Sigmoid colon (tissue), 4 donors: ENCODE measurements around the gene FRMPD4.

ENCODE experiments used
- CTCF ChIP-seq, 4 experiments: fragments of 450-650 bp in 3 of 4; fragments of 200-600 bp in 1 of 4; IDR thresholded peaks; one replicate each; pipeline ENCODE4 v1.5.1; 2016 to 2019; ENCODE audit warnings: antibody characterized with exemption in 4 of 4, mild to moderate bottlenecking in 3 of 4, moderate library complexity in 2 of 4
- POLR2A ChIP-seq, 2 donors: fragments of 450-650 bp; IDR thresholded peaks; one replicate each; pipeline ENCODE4 v1.6.1; 2016; ENCODE audit warnings: antibody characterized with exemption in 2 of 2, mild to moderate bottlenecking in 2 of 2, moderate library complexity in 2 of 2
- POLR2AphosphoS5 ChIP-seq, 4 donors: sonication (generic); formaldehyde crosslinking; IDR thresholded peaks; one replicate each; pipeline ENCODE4 v1.6.1; 2017; ENCODE audit warnings: antibody characterized with exemption in 4 of 4

DNA sequence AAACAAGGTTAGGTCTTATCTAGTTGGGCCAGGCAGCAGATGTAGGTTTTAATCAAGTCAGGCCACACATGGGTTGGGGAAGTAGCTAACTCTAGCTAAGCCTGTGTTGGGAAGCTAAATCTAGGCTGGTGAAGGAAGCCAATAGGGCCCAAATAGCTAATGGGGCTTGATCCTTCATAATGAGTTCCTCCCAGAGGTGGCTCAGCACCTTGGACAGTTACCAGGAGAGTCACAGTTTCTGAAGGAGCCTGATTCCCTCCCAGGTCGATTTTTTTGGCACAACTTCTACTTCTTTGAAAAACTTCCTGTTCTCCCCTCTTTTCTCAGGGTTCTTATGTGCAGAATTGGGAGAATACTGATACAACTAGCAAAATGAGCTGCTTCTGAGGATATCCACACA is 410.5 kb downstream of the FRMPD4 start:
- TF ChIP-seq POLR2AphosphoS5 (IDR thresholded peaks at IDR 0.05), result no peak
- no peak for TF ChIP-seq CTCF (IDR thresholded peaks at IDR 0.05)
- TF ChIP-seq POLR2A (IDR thresholded peaks at IDR 0.05), result no peak
